ENCODE data around the gene MOB1B. TPM values are rescaled to one million over a fixed set of nuclear protein-coding genes. Genes with fewer than 3 reads are reported as not detected.

MOB1B gene
- total RNA-seq, 1 donor from 2014 or later = 8.4 TPM

- H3K4me3 ChIP-seq (ENCODE audit: low read depth, low read length) = no peak overlapping the region
- no peaks in the 10 kb centered on the region for H3K36me3 ChIP-seq (ENCODE audit: control insufficient read depth, insufficient read depth, low read length)
Measured at GRCh38 chr4:70976252-70976651, 74.1 kb downstream of the MOB1B start.

GRCh38 chr4:70979445-70980008, 77.4 kb downstream of the MOB1B start:
- no peaks in the 10 kb centered on the region for H3K36me3 ChIP-seq (ENCODE audit: control insufficient read depth, insufficient read depth, low read length)

More at GRCh38 chr4:70976252-70976651, 74.1 kb downstream of the MOB1B start:
- no peaks in the 10 kb centered on the region for H3K27me3 ChIP-seq (ENCODE audit: control insufficient read depth, insufficient read depth, low read length)
- TF ChIP-seq CTCF (IDR thresholded peaks at IDR 0.05; ENCODE audit: insufficient read depth, low read length, severe bottlenecking) = no peak
- FAIRE-seq (no peak), DNase-seq (ENCODE audit: low read depth) (no peak)

GRCh38 chr4:70980196-70980595, 78.0 kb downstream of the MOB1B start:
- TF ChIP-seq CTCF (IDR thresholded peaks at IDR 0.05; ENCODE audit: insufficient read depth, low read length, severe bottlenecking) = no peak
- Histone ChIP-seq H3K4me3 (ENCODE audit: low read depth, low read length) (no peak overlapping the region), H3K36me3 (ENCODE audit: control insufficient read depth, insufficient read depth, low read length) (no peaks in the 10 kb centered on the region), H3K27me3 (ENCODE audit: control insufficient read depth, insufficient read depth, low read length) (no peaks in the 10 kb centered on the region)
- no peak for FAIRE-seq
- DNase-seq (ENCODE audit: low read depth) = no peak

More at GRCh38 chr4:70979445-70980008, 77.4 kb downstream of the MOB1B start:
- no peaks in the 10 kb centered on the region for H3K27me3 ChIP-seq (ENCODE audit: control insufficient read depth, insufficient read depth, low read length)
- TF ChIP-seq CTCF (IDR thresholded peaks at IDR 0.05; ENCODE audit: insufficient read depth, low read length, severe bottlenecking) = no peak
- no peak for FAIRE-seq
- H3K4me3 ChIP-seq (ENCODE audit: low read depth, low read length) = no peak overlapping the region
- no peak for DNase-seq (ENCODE audit: low read depth)

- FAIRE-seq (no peak), DNase-seq (ENCODE audit: low read depth) (no peak)
- no peak overlapping the region for H3K4me3 ChIP-seq (ENCODE audit: low read depth, low read length)
- no peaks in the 10 kb centered on the region for H3K27me3 ChIP-seq (ENCODE audit: control insufficient read depth, insufficient read depth, low read length)
- H3K36me3 ChIP-seq (ENCODE audit: control insufficient read depth, insufficient read depth, low read length) = no peaks in the 10 kb centered on the region
- no peak for TF ChIP-seq CTCF (IDR thresholded peaks at IDR 0.05; ENCODE audit: insufficient read depth, low read length, severe bottlenecking)
Measured at GRCh38 chr4:70984106-70984505, 81.9 kb downstream of the MOB1B start.

- no peak overlapping the region for H3K4me3 ChIP-seq (ENCODE audit: low read depth, low read length)
Measured at GRCh38 chr4:70984589-70984988, 82.4 kb downstream of the MOB1B start.

More at GRCh38 chr4:70984589-70984988, 82.4 kb downstream of the MOB1B start:
- FAIRE-seq (no peak), DNase-seq (ENCODE audit: low read depth) (no peak)
- Histone ChIP-seq H3K36me3 (ENCODE audit: control insufficient read depth, insufficient read depth, low read length) (no peaks in the 10 kb centered on the region), H3K27me3 (ENCODE audit: control insufficient read depth, insufficient read depth, low read length) (no peaks in the 10 kb centered on the region)
- no peak for TF ChIP-seq CTCF (IDR thresholded peaks at IDR 0.05; ENCODE audit: insufficient read depth, low read length, severe bottlenecking)

All from bronchial epithelial cell (primary cell).